ENCODE measurements around the gene ALK. TPM values are rescaled to one million over a fixed set of nuclear protein-coding genes. Genes with fewer than 3 reads are reported as not detected.

The ALK gene
- total and polyA plus RNA-seq, 10 of the 15 experiments (the other 5 are each of a cell fraction or from before 2014, with no cell fraction given): 0.11 TPM; not detected in 9

DNA sequence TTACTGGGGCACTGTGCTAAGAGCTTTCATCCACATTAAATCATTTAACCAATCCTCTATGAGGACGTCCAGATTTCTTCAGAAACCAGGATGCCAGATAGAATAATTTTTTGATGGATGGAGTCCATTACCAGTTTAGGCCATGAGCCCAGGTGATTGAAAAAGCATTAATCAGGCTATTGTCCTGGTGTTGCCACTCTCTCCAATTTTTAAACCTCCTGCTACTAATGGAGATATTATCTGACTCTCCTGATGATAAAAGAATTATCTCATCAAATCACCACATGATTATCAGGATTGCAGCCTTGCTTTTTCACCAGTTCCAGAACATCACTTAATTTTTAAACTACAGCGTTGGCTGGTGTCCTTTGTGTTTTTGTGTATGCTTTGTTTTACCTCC, 404.0 kb downstream of the ALK start:
- SMC1A ChIA-PET (ENCODE audit: uncharacterized antibody, unreplicated experiment): no interaction called here
- no peaks in the 10 kb centered on the region for H4K20me1 ChIP-seq (ENCODE audit: control insufficient read depth, insufficient read depth)
- H3K79me2 ChIP-seq (ENCODE audit: control insufficient read depth, insufficient read depth, low read length): no peaks in the 10 kb centered on the region
- H2AFZ ChIP-seq (ENCODE audit: control insufficient read depth, low read depth, low read length): no peak overlapping the region
- 21% methylated on average over 2 of the region's 2 CpGs for WGBS (ENCODE audit: insufficient coverage, insufficient replicate concordance, low lambda C conversion rate, missing lambda C conversion rate)
- no peak overlapping the region for H3K4me3 ChIP-seq
- POLR2A ChIA-PET: no interaction called here
- no TSS peak for BruUV-seq (replicated peaks)
- in situ Hi-C loops (cut with MboI) (no loop called here), intact Hi-C loops (cut with micrococcal nuclease; ENCODE audit: unreplicated experiment) (no loop called here)
- no peaks in the 10 kb centered on the region for H3K27me3 ChIP-seq (replicated peaks in 1 of 2; ENCODE audit: control insufficient read depth in 2 of 2, insufficient read depth in 2 of 2, low read length in 1 of 2)
- no peaks in the 10 kb centered on the region for H3K9me3 ChIP-seq (replicated peaks; ENCODE audit: control insufficient read depth, insufficient read depth, low read length)
- H3K4me1 ChIP-seq (ENCODE audit: control insufficient read depth, insufficient read depth, low read length): no peaks in the 10 kb centered on the region
- CTCF ChIA-PET: no interaction called here
- no peak for FAIRE-seq
- RAD21 ChIA-PET (ENCODE audit: unreplicated experiment): no interaction called here
- no peak for ATAC-seq
- H3K9ac ChIP-seq (ENCODE audit: control insufficient read depth, insufficient read depth, low read length): no peak overlapping the region
- no peak overlapping the region for H3K4me2 ChIP-seq (ENCODE audit: control insufficient read depth, insufficient read depth)
- no peak overlapping the region for H3K27ac ChIP-seq (ENCODE audit: control insufficient read depth, insufficient read depth)
- H3K36me3 ChIP-seq (ENCODE audit: control insufficient read depth in 2 of 2, insufficient read depth in 2 of 2, low read length in 1 of 2): no peaks in the 10 kb centered on the region
- DNase-seq (ENCODE audit: low read depth, low spot score): no peak
- no peak for TF ChIP-seq PAX8 (IDR thresholded peaks at IDR 0.05)
- TF ChIP-seq YY1 (IDR thresholded peaks at IDR 0.05; ENCODE audit: low read depth, low read length): no peak
- TF ChIP-seq, protein P1, sequence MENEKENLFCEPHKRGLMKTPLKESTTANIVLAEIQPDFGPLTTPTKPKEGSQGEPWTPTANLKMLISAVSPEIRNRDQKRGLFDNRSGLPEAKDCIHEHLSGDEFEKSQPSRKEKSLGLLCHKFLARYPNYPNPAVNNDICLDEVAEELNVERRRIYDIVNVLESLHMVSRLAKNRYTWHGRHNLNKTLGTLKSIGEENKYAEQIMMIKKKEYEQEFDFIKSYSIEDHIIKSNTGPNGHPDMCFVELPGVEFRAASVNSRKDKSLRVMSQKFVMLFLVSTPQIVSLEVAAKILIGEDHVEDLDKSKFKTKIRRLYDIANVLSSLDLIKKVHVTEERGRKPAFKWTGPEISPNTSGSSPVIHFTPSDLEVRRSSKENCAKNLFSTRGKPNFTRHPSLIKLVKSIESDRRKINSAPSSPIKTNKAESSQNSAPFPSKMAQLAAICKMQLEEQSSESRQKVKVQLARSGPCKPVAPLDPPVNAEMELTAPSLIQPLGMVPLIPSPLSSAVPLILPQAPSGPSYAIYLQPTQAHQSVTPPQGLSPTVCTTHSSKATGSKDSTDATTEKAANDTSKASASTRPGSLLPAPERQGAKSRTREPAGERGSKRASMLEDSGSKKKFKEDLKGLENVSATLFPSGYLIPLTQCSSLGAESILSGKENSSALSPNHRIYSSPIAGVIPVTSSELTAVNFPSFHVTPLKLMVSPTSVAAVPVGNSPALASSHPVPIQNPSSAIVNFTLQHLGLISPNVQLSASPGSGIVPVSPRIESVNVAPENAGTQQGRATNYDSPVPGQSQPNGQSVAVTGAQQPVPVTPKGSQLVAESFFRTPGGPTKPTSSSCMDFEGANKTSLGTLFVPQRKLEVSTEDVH (IDR thresholded peaks at IDR 0.05; ENCODE audit: low read depth, partially characterized antibody): no peak
- TF ChIP-seq DPF2 (IDR thresholded peaks at IDR 0.05): no peak
- TF ChIP-seq ZSCAN29 (IDR thresholded peaks at IDR 0.05): no peak
- no peak for TF ChIP-seq CEBPB (IDR thresholded peaks at IDR 0.05; ENCODE audit: borderline replicate concordance in 1 of 2, low read depth in 2 of 2, low read length in 2 of 2)
- TF ChIP-seq, protein P2, sequence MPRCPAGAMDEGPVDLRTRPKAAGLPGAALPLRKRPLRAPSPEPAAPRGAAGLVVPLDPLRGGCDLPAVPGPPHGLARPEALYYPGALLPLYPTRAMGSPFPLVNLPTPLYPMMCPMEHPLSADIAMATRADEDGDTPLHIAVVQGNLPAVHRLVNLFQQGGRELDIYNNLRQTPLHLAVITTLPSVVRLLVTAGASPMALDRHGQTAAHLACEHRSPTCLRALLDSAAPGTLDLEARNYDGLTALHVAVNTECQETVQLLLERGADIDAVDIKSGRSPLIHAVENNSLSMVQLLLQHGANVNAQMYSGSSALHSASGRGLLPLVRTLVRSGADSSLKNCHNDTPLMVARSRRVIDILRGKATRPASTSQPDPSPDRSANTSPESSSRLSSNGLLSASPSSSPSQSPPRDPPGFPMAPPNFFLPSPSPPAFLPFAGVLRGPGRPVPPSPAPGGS (IDR thresholded peaks at IDR 0.05; ENCODE audit: borderline replicate concordance, insufficient read depth, low read depth, low read length, poor library complexity, severe bottlenecking): no peak
- no peak for TF ChIP-seq NRF1 (conservative IDR thresholded peaks at IDR 0.05; ENCODE audit: low read depth, low read length)
- no peak for TF ChIP-seq YBX1 (IDR thresholded peaks at IDR 0.05)
- TF ChIP-seq EZH2 (IDR thresholded peaks at IDR 0.05; ENCODE audit: borderline replicate concordance, control insufficient read depth, low read depth, low read length): no peak
- no peak for TF ChIP-seq ZNF207 (IDR thresholded peaks at IDR 0.05; ENCODE audit: borderline replicate concordance)
- TF ChIP-seq, protein P3, sequence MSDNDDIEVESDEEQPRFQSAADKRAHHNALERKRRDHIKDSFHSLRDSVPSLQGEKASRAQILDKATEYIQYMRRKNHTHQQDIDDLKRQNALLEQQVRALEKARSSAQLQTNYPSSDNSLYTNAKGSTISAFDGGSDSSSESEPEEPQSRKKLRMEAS (IDR thresholded peaks at IDR 0.05; ENCODE audit: low read depth, low read length): no peak
- TF ChIP-seq, protein P4, sequence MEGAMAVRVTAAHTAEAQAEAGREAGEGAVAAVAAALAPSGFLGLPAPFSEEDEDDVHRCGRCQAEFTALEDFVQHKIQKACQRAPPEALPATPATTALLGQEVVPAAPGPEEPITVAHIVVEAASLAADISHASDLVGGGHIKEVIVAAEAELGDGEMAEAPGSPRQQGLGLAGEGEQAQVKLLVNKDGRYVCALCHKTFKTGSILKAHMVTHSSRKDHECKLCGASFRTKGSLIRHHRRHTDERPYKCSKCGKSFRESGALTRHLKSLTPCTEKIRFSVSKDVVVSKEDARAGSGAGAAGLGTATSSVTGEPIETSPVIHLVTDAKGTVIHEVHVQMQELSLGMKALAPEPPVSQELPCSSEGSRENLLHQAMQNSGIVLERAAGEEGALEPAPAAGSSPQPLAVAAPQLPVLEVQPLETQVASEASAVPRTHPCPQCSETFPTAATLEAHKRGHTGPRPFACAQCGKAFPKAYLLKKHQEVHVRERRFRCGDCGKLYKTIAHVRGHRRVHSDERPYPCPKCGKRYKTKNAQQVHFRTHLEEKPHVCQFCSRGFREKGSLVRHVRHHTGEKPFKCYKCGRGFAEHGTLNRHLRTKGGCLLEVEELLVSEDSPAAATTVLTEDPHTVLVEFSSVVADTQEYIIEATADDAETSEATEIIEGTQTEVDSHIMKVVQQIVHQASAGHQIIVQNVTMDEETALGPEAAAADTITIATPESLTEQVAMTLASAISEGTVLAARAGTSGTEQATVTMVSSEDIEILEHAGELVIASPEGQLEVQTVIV (IDR thresholded peaks at IDR 0.05; ENCODE audit: borderline replicate concordance, partially characterized antibody): no peak
- no peak for TF ChIP-seq POU2F2 (IDR thresholded peaks at IDR 0.05; ENCODE audit: borderline replicate concordance, low read depth, low read length)
- no peak for TF ChIP-seq FOS (IDR thresholded peaks at IDR 0.05; ENCODE audit: borderline replicate concordance, extremely low read depth, insufficient read length)
- TF ChIP-seq, protein P5, sequence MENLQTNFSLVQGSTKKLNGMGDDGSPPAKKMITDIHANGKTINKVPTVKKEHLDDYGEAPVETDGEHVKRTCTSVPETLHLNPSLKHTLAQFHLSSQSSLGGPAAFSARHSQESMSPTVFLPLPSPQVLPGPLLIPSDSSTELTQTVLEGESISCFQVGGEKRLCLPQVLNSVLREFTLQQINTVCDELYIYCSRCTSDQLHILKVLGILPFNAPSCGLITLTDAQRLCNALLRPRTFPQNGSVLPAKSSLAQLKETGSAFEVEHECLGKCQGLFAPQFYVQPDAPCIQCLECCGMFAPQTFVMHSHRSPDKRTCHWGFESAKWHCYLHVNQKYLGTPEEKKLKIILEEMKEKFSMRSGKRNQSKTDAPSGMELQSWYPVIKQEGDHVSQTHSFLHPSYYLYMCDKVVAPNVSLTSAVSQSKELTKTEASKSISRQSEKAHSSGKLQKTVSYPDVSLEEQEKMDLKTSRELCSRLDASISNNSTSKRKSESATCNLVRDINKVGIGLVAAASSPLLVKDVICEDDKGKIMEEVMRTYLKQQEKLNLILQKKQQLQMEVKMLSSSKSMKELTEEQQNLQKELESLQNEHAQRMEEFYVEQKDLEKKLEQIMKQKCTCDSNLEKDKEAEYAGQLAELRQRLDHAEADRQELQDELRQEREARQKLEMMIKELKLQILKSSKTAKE (IDR thresholded peaks at IDR 0.05; ENCODE audit: low read depth, poor library complexity, severe bottlenecking): no peak

All from GM12878 (cell line).